NCI-H2081 treated with DMSO at 0.1 percent for 48 hours (cell line): ENCODE results near the gene CST6.

Source experiments
- DNase-seq: peaks from one replicate; lab custom pipeline; 2025; lab: John Stamatoyannopoulos, UW

Gene CST6

DNA sequence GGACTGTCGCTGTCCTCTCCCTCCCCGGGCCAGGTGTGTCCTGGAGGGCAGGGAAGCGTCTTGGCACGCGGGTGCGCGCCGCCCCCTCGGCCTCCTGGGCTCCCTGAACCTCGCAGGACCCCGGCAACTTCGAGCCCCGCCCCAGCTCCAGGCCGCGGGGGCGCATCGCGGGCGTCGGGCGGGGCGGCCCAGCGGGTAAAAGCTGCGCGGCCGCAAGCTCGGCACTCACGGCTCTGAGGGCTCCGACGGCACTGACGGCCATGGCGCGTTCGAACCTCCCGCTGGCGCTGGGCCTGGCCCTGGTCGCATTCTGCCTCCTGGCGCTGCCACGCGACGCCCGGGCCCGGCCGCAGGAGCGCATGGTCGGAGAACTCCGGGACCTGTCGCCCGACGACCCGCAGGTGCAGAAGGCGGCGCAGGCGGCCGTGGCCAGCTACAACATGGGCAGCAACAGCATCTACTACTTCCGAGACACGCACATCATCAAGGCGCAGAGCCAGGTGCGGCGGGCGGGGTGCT is at the start of gene CST6:
CST6 (plus strand) TSS at position 224 of the 519 bp plus-strand sequence; CDS start at position 261, 37 bp downstream.
- no peak for DNase-seq

GRCh38 chr11:65962141-65962564 is 49.7 kb upstream of the CST6 start:
- DNase-seq, result no peak

GRCh38 chr11:65964906-65965305 is 46.9 kb upstream of the CST6 start:
- DNase-seq, result no peak

- no peak for DNase-seq
Measured at GRCh38 chr11:65965986-65966762, 45.6 kb upstream of the CST6 start.

- no peak for DNase-seq
Measured at GRCh38 chr11:65967329-65967934, 44.4 kb upstream of the CST6 start.

DNA sequence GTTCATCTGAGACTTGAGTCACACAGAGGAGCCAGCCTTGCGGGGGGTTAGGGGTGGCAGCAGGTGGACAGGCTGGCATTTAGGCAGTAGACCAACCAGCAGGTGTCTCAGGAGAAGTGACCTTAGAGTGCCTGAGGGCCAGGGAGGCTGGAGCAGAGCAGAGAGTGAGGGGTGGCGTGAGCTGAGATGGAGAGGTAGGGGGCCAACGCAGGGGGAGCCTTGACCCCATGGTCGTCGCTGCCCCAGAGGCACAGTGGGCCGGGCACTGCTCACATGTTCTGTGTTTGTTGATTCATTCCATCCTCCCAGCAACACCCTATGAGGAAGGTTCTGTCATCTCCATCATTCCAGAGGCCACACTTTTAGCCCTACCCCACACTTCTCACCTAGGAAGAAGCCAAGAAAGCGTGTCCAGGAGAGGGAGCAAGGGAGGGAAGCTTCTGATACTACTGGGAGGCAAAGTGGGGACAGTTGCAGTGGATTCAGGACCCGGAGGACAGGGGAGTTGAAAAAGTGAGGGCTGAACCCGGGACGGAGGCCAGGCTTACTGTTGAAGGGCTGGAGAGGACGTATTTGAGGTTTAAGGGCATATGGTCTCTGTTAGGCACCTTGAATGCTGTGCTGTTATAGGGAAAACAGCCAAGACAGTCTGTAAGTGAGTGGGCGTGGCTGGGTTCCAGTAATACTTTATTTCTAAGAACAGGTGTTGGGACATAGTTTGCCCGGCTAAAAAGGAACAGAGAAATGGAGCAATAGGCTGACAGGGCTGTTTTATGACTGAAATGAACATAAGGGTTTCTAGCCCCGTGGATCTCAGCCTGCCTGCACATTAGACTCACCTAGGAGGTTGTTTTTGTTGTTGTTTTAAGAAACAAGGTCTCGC is 43.0 kb upstream of the CST6 start:
- DNase-seq, result no peak

- no peak for DNase-seq
Measured at GRCh38 chr11:65972116-65972515, 39.7 kb upstream of the CST6 start.

- no peak for DNase-seq
Measured at GRCh38 chr11:65973439-65974110, 38.2 kb upstream of the CST6 start.

GRCh38 chr11:65975771-65976170 is 36.0 kb upstream of the CST6 start:
- no peak for DNase-seq

DNA sequence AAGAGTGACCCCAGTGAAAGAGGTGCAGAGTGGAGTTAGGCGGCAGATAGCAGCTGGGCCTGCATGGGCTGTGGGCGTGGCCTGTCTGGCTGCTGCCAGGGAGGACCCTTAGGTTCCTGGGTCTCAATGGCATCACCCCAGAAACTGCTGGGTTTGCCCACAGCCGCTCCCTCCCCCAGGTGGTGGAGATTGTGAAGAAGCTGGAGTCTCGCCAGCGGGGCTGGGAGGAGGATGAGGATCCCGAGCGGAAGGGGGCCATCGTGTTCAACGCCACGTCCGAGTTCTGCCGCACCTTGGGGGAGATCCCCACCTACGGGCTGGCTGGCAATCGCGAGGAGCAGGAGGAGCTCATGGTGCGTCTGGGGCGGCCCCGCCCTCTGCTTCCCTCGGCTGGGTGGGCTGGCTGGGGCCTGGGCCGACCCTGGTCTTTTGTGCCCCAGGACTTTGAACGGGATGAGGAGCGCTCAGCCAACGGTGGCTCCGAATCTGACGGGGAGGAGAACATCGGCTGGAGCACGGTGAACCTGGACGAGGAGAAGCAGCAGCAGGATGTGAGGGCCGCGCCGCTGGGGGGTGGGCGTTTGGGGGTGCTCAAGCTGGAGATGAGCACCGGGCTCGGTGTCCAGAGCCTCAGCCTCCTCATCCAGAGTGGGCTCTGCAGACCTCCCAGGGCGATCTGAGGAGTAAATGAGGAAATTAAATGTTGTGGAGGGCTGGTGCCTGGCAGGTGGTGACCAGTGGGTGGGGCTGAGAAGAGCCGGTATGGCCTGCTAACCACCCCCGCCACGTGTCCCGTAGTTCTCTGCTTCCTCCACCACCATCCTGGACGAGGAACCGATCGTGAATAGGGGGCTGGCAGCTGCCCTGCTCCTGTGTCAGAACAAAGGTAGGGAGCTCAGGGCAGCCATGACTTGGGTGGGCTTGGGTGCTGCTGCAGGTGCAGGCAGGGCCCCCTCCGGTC is 35.3 kb upstream of the CST6 start:
- DNase-seq, result no peak

DNA sequence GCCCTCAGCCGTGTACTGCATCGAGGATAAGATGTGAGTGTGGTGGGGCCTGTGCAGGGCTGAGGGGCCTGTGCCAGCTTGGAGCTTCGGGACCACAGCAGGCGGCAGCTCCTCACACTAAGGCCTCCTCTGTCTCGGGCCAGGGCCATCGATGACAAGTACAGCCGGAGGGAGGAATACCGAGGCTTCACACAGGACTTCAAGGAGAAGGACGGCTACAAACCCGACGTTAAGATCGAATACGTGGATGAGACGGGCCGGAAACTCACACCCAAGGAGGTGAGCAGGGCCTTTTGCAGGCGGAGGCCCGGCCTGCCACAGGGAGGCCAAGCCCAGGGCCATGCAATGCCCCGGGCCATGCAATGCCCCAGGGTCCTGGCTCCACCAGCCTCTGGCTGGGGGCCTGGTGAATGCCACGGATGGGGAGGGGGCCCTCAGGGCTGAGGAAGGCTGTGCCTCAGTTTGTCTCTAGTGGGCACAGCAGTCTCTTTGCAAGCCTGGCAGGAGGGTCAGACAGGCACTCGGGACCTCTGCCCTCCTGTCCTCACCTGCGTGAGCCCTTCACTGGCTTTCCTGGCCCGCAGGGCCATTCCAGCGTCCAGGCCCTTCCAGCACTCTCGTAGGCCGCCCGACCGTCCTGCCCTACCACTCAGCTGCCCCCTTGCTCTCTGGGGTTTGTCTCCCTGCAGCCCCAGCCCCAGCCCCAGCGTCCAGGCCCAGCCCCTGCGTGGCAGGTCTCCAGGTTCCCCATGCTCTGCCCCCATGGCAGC is 34.0 kb upstream of the CST6 start:
- no peak for DNase-seq

GRCh38 chr11:65978391-65979238 is 33.2 kb upstream of the CST6 start:
- DNase-seq, result no peak

- no peak for DNase-seq
Measured at GRCh38 chr11:65979261-65979759, 32.5 kb upstream of the CST6 start.

- DNase-seq, result no peak
Measured at GRCh38 chr11:65981101-65981740, 30.6 kb upstream of the CST6 start.

GRCh38 chr11:65981972-65982823 is 29.6 kb upstream of the CST6 start:
- DNase-seq, result no peak

DNA sequence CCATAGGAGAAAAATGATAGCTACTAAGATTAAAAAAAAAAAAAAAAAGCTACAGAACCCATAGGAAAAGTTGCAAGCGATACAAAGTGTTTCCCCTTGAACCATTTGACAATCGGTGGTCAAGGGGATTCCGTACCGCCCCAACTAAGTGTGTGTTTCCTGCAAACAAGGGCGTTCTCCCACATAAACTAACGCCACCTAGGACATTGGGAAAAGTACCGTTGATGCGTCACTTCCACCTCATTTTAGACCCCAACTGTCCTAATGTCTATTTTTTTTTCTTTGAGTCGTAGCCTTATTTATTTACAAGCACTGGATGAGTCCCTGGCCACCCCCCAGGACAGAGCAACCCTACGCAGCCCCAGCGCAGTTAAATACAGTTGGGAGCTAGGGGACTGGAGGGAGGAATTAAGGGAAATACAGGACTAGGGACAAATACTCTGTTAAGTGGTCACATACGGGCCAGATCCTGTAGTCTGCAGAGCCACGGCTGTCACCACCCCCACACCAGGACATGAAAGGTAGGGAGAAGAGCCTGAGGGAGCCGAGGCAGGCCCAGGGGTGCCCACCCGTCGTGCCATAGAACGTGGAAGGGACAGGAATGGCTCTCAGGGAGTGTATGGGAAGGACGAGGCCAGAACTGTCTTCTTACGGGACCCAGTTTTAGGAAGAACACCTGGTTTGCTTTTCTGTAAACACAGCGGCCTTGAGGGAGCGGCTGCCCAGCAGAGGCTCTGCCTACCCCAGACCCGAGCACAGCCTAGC is 28.8 kb upstream of the CST6 start:
- no peak for DNase-seq

DNA sequence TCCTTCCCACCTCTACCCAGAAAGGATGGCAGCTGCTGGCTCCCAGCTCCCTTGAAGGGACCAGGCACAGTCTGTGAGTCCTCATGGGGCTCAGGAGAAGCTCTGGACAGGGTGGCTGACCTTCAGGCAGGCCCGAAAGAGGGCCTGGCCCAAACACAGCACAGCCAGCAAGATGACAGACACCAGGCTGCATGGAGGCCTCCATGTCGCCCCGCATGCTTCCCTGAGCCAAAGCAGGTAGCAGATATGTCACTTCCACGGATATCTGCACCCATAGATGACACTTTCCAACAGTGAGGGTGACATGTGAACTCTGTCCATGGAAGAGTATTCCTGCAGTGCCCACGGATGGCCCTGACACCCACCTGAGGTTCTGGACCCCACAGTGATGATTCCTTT is 28.2 kb upstream of the CST6 start:
- no peak for DNase-seq
